IPS DF 4.7 (cell line): ENCODE measurements around the gene TMEM131.
A peak's percentile ranks its signal among the peaks of the same experiment; 100 is the strongest.

Source experiments
- DNase-seq: peaks from one replicate; pipeline ENCODE4 v3.0.0-alpha.2; 2013; ENCODE audit warnings: low spot score; ENCODE audit errors: extremely low read depth

The TMEM131 gene

DNA sequence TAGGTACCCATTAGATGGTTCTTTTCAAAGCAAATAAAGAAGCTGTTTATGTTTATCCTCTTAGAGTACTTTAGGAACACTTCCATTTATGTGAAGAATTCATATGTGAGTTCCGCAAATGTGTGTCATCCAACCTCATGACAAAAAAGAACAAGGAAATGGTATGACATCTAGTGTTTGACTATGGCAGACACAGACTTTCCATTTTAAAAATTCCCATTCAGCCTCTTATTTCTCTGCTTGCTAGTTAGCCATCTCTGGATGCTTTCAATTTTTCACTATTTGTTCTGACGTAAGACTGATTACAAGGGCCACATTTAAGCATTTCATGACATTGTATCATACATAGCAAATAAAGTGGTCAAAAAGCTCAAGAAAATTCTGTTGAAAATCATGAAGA is 179.3 kb downstream of the TMEM131 start:
- no peak for DNase-seq

DNA sequence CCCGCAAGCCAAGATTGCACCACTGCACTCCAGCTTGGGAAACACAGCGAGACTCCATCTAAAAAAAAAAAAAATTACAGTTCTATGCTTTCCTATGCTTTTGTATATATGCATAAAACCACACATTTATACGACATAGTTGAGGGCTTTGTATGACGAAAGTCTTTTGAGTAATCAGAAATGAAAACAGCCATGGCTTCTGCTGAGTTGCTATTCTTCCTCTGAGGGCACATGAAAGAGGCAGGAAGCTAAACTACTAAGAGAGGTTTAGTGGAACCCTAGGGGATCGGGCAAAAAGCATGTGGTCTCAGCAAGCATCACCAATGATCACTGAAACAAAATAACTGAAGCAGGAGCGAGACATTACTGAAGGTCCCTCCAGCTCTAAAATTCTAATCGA is 182.8 kb downstream of the TMEM131 start:
- DNase-seq, result no peak

DNA sequence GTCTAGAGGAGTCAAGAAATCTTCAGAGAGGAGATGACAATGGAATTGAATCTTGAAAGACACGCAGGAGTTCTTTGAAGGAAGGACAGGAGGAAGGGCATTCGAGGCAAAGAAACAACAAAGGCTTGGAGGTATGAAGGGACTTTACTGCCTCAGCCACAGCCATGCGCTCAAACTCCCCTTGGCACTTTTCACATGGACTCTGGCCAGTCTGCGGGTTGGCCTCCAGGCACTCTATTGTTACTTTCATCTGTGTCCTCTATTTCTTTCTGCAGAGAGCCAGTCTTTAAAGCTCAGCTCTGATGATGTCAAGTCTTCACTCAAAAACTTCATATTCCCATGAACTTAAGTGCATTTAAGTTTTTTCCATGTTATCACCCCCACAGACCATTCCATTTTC is 186.9 kb downstream of the TMEM131 start:
- DNase-seq, result no peak

DNA sequence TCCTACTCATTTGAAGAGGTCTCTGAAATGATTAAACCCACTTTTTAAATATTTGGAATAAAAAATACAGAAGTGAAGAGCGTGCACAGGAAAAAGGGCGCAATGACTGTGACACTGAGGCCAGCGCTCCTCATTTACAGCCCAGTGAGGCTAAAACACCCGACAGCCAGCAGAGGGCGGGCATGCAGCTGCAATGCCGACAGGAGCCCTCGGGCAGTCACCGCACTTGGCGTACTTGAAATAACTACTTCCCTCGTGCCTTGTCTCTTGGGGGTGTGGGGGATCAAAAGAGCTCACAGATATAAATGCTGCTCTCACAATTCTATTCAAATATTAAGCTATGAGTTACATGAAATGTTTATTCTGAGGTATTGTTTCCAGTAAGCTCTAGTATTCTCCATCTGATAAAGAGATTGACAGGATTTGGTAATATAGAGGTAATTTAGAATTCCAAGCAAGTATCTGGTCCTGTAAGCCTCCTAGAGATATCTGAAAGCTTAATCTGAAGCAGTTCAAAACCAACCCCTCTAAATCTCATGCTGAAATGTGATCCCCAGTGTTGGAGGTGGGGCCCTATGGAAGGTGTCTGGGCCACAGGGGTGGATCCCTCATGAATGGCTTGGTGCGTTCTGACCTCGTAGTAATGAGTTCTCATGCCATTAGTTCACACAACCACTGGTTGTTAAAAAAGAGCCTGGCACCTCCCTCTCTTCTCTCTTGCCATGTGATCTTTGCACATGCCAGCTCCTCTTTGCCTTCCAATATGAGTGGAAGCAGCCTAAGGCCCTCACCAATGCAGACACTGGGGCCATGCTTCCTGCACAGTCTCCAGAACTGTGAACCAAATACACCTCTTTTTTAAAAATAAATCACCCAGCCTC is 188.8 kb downstream of the TMEM131 start:
- DNase-seq, result peak; percentile 28

DNA sequence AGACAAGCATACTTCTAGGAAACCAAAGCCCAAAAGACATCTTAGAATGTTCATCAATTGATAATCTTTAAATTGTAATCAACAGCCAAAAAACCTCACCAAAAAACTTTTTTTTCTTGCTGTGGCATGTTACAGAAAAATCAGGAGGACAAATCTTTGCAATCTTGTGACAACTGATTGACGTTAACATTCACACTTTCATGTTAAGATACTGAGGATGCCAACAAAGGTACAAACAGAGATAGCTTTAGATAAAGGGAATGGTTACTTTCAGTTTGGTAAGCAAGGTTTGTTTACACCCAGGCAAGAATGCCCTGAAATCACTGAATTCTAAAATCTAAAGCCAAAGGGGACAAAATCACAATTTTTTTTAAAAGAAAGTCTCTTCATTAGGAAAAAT is 190.0 kb downstream of the TMEM131 start:
- no peak for DNase-seq

DNA sequence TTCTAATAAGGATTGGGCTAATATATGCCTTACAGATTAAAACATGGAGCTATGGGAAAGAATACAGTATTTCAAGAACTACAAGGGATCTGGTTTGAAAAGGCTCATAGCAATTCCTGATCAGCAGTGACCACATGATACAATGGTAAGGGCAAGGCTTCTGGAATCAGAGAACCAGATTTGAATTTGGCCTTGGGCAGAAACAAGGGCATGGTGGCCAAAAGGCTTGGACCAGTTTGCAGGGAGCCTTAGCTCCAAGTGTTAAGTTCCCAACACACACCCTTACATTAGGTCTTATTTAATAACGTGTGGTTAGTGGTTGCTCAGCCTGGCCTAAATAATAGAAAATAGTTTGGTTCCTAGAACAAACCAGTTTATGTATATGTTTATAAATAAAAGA is 194.7 kb downstream of the TMEM131 start:
- DNase-seq, result no peak

DNA sequence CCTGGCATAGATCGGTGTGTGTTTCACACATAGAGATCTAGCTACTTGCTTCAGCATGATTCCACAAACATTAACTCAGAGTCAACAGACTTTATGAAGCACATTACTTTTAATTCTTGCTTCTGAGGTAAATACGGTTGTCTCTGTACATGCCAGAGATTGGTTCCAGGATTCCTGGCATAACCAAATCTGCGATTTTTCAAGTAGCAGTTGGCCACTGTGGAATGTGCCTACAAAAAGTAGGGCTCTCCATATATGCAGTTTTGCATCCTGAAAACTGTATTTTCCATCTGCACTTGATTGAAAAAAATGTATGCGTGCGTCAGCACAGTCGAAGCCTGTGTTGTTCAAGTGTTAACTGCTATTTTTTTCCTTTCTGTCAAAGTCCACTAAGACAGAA is 197.3 kb downstream of the TMEM131 start:
- DNase-seq, result no peak

DNA sequence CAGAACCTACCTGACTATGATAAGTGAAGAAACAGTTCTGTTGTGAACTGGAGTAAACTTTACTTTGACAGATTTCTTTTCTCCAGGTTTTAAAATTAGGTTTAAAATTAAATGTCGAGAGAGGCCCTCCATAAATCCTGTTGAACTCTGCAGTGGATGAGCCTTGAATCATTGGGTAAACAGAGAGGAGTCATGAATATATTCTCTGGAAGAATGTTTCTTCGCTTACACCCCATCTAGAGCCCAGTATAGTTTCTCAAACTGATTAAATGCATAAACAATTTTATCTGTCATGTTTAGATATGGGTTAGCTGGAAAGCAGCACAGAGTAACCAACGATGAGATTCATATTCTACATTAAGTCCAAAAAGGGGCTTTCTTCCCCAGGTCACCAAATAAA is 198.4 kb downstream of the TMEM131 start:
- no peak for DNase-seq

DNA sequence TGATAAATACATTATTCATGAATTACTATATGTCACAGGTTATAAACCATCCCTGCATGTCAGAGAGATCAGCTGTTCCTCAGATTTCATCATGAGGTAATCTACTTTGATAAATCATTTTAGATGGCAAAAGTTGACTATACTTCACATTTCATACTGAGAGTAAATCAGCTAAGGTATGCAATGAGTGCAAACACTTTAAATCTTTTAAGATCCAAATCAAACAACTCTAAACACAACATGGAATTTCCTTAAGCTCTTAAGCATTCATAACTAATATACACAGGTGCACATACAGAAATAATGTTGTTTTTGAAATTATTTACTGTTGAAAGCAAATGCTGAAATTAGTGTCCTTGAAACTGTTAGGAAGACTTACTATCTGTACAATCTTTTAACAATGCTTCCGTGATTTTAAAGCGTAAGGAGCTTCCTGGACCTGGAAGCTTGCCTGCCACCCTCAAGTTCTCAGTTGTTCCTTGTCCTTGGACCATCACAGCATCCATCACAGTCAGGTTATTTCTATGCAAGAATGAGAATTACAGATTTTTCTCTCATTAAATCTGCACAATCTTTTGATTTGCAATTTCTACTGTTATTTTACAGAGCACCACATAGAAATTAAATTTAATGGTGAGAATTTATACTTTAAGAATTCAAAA is 199.2 kb downstream of the TMEM131 start:
- DNase-seq, result no peak

DNA sequence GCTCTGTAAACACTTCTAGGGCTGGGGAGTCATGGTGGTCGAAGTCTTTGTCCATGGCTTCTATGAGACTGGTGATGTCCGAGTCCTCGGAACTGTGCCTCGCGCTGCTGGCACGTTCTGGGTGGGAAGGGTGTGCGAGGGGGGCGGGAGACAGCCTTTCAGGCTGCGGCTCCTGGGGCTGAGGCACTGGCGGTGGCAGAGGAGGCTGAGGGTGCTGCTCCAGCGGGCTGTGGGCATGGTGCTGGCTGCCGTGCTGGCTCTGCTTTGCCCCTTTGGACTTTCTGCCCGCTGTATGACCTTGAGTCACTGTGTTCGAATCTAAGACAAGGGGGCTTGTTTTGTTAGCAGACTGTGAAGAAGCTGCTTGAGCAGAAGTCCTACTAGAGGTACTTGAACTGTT is 203.3 kb downstream of the TMEM131 start:
- DNase-seq, result no peak

DNA sequence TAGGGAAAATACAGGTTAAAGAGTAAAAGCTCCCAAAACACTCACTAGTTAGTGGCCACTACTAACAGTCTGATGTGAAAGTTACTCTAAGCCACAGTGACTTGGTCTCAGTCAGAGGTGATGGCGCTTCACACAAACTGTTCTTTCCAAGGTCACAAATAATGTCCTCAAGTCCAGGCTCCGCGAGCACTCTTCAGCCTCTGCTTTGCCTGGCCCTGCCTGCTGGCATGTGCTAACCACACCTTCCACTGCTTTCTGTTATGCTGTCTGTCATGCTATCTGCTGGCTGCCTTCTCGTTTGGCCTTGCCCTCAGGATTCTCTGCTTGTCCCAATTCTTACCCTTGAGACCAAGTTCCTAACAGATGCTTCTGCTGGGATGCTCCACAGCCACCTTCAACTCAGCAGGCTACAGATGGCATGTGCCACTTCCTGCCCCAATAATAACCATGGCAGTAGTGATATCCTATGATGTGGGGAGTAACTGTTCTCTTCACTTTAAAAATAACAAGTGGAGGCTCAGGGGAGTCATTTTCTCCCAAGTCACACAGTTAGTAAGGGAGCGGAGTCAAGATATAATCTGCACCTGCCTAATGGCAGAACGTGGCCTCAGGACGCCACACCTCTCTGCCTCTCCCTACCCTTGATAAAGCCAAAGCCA is 206.6 kb downstream of the TMEM131 start:
- DNase-seq, result no peak

DNA sequence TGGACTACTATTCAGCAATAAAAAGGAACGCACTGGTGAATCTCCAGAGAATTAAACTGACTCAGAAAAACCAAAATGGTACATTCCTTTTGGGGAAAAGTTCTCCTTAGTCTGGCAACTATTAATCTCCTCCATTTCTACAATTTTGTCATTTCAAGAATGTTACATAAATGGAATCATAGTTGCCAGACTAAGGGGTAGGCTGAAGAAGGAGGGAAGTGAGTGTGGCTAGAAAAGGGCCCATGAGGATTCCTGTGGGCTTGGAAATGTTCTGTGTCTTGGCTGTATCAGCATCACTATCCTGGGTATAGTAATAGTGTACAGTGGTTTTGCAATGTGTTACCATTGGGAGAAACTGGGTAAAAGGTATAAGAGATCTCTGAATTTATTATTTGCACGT is 209.9 kb downstream of the TMEM131 start:
- DNase-seq, result no peak

DNA sequence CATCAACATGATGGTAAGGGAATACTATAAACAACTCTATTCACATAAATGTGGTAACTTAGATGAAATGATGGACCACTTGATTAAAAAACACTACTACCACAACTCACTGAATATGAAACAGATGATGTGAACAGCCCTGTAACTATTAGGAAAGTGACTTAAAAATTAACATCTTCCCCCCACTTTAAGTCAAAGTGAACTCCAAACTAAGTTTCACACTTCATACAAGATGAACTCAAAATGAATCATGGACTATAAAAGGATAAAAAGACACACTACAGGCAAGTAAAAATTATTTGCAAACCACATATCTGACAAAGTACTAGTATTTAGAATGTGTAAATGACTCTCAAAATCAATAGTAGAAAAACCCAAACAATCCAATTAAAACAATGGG is 210.8 kb downstream of the TMEM131 start:
- no peak for DNase-seq

DNA sequence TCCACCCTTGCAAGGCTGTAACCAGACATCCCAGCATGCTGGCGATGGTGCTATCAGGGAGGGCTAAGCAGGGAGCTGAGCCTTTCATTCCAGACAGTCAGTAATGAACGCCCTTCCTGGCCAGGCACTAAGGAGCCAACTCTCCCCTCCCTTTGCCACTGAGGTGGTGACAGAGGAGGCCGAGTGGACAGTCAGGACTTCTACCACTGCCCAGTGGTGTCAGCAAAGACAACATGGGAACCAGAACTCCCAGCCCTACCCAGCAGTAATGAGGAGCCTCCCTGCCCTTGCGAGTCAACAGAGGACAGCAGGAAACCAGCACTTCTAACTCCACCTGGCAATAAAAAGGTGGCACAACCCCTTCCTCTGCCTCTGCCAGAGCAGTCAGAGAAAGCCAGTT is 213.8 kb downstream of the TMEM131 start:
- no peak for DNase-seq

DNA sequence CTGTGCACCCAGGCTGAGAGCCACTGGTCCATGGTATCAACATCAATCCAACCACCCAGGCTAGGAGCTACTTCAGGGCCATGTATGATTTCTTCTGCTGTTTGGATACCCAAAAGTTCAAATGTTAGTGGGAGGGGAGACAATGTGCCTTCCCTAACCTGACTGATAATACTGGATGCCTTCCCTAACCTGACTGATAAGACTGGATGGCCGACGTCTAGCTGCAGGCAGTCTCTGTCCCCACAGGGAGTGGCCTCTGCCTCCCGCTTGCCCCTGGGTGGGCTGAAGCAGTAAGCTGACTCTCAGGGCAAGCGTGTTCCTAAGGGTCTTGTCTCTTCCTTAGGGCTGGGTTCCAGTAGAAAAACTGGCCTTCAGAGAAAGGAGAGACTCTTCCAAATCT is 216.6 kb downstream of the TMEM131 start:
- no peak for DNase-seq

DNA sequence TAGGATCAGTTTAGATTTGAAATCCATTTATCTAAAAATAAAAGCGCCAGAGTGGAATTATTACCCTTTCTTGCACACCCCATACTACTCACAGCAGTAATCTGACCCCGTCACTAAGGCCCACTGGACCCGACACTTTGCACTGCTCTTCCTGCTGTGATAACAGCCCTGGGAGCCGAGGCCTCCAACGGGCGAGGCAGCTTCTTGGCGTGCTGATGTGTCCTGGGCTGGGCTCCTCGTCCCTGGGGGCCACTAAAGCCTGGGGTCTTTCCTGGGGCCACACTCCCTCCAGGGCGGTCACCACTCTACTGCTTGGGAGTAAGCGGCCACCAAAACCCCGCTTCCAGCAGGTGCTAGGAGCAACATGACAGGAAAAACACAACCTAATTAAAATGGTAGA is 220.7 kb downstream of the TMEM131 start:
- no peak for DNase-seq

DNA sequence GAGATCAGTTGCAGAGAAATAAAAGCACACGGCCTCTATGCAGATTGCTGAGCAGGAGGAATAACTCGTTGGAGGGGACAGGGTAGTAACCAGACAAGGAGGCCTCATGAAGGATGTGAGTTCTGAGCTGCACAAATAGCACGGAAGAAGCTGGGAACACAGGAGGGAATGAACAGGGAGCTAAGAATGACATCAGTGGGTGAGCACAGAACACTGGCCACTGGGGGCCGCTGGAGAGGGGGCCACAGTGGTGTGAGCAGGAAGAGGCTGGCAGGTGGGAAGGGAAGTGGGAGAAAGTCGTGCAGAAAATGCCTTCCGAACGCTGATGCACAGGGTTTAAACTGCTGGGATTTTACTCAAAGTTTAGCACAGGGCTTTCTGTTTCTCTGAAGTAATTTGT is 221.3 kb downstream of the TMEM131 start:
- no peak for DNase-seq

DNA sequence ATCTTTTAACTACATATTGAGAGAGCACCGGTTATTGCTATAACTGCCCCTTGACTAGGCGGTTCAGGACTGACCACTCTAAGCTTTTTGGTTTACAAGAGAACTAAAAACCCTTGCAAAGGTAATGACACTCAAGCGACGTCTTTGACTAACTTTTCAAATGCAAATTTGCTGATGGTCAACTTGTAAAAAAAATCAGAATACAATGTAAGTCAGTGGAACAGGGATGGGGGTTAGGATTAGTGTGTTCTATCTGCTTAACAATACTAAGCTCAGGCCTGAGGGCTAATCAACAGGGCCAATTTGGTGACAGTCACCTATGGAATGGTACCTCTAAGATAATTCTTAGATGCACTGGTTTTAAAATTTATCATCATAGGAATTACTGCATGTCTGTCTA is 225.3 kb downstream of the TMEM131 start:
- no peak for DNase-seq

DNA sequence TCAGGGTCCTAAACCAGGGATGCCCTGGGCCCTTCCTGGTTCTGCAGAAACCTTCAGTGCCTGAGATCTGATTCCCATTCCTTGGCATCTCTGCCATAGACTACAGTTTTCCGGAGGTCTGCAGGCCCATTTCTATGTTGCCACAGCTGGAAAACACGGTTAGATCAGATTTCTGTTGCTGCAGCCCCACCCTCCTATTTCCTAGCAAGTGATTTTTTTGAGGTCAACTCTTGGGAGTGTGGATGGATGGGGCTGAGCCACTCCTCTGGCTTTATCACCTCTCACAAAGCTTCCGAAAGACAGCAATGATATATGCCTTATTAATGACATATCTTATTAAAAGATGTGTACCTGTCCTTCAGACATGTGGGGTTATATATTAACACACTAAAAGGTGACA is 226.0 kb downstream of the TMEM131 start:
- no peak for DNase-seq

DNA sequence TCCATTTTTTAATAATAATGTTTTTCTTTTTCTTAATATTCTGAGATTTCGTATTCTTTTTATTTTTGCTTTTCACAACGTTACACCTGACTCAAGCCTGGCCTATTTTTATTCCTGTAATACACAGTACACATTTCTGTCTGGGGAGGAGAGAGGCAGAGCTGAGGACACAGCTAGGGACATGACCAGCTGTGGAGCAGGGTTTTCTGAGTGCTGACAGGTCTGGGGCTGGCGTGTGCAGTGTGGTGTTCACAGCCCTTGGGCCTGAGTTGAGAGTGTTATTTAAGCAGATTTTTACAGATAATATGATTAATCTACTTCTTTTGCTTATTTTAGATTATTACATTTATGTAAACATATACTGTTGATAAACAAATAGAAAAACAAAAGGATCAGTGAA is 226.4 kb downstream of the TMEM131 start:
- DNase-seq, result no peak

DNA sequence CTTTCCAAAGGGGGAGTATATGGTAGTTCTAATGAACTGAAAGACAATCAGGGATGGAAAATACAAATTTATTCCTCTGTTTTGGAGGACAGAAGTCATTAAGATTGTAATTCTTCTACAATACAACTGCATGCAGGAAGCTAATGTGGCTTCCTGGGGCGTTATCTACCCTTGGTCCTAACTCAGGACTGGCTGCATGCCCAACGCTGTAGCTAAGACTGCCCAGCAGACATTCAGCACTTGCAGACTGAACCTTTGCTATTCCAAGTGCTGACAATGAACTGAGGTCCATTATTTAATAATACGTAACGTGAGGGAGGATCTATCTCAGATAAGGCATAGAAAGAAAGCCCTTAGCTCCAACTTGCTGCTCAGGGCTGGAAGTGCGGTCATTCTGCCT is 229.2 kb downstream of the TMEM131 start:
- no peak for DNase-seq

DNA sequence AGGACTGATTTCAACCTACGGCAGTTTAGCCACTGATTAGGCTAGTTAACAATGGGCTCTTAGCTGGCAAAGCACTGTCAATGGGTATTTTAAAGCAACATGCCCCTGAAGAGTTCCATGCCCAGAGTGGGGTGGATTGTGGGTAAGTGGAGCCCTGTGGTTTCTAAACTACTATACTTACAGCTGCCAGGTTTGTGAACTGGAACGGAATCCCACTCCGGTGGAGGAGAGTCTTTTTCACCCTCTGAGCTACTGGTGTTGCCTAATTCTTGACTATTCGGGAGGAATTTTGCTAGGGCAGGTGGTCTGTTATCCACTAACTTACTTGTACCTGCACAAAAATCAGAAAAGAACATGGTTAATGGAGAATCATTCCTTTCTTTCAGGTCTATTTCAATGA is 229.8 kb downstream of the TMEM131 start:
- no peak for DNase-seq
